Tibial nerve (tissue), 4 donors: ENCODE measurements around the gene MMADHC. TPM values are rescaled to one million over a fixed set of nuclear protein-coding genes. Genes with fewer than 3 reads are reported as not detected.

Experiments
- DNase-seq, 2 donors: peaks; one replicate each; pipeline ENCODE4 v3.0.0-alpha.2; 2019; ENCODE audit warnings: low spot score in 2 of 2
- H3K27ac ChIP-seq, 4 donors: fragments of 200-600 bp; sonication (generic) in 3 of 4; one replicate each; pipeline ENCODE4 v1.5.1; 2017 to 2019; ENCODE audit warnings: mild to moderate bottlenecking in 1 of 4
- H3K27me3 ChIP-seq, 2 donors: fragments of 200-600 bp; sonication (generic) in 1 of 2; one replicate each; pipeline versions ENCODE4 v1.5.1 to v1.6.0; 2017 to 2019
- H3K36me3 ChIP-seq, 3 donors: fragments of 200-600 bp; sonication (generic); one replicate each; pipeline ENCODE4 v1.5.1; 2018 to 2019
- H3K4me1 ChIP-seq, 4 donors: fragments of 200-600 bp; sonication (generic) in 3 of 4; one replicate each; pipeline ENCODE4 v1.5.1; 2017 to 2019
- H3K4me3 ChIP-seq, 4 donors: fragments of 200-600 bp; sonication (generic) in 3 of 4; one replicate each; pipeline ENCODE4 v1.5.1; 2017 to 2019; ENCODE audit warnings: mild to moderate bottlenecking in 1 of 4, moderate library complexity in 1 of 4
- H3K9me3 ChIP-seq, 4 donors: fragments of 200-600 bp; sonication (generic) in 3 of 4; one replicate each; pipeline ENCODE4 v1.5.1; 2017 to 2019
- CTCF ChIP-seq, 5 experiments: fragments of 200-600 bp in 3 of 5; fragments of 450-650 bp in 2 of 5; sonication (generic) in 3 of 5; IDR thresholded peaks; one replicate each; pipeline ENCODE4 v1.5.1; 2016 to 2019; ENCODE audit warnings: antibody characterized with exemption in 5 of 5, mild to moderate bottlenecking in 3 of 5, moderate library complexity in 2 of 5
- EP300 ChIP-seq, 2 donors: sonication (generic); formaldehyde crosslinking; IDR thresholded peaks; one replicate each; pipeline ENCODE4 v1.6.1; 2017; ENCODE audit warnings: antibody characterized with exemption in 2 of 2, mild to moderate bottlenecking in 1 of 2
- POLR2A ChIP-seq, 2 donors: fragments of 450-650 bp; IDR thresholded peaks; one replicate each; pipeline ENCODE4 v1.6.1; 2017; ENCODE audit warnings: antibody characterized with exemption in 2 of 2, mild to moderate bottlenecking in 2 of 2, moderate library complexity in 2 of 2
- WGBS, 2 donors: methylation state at CpG; one replicate each; pipeline ENCODE4 v1.1.5; 2018; 5-methylcytosine and 5-hydroxymethylcytosine counted together
- total RNA-seq, 4 donors: library from RNA; depleted of rRNA; stranded (reverse); fragments of >200 nt; gene quantifications; one replicate each; pipeline ENCODE4 v1.1.0, GENCODE V29; 2016

Gene MMADHC
- total RNA-seq, result 10 to 100 TPM; 44.5 to 58.2 (median 54.0) TPM

DNA sequence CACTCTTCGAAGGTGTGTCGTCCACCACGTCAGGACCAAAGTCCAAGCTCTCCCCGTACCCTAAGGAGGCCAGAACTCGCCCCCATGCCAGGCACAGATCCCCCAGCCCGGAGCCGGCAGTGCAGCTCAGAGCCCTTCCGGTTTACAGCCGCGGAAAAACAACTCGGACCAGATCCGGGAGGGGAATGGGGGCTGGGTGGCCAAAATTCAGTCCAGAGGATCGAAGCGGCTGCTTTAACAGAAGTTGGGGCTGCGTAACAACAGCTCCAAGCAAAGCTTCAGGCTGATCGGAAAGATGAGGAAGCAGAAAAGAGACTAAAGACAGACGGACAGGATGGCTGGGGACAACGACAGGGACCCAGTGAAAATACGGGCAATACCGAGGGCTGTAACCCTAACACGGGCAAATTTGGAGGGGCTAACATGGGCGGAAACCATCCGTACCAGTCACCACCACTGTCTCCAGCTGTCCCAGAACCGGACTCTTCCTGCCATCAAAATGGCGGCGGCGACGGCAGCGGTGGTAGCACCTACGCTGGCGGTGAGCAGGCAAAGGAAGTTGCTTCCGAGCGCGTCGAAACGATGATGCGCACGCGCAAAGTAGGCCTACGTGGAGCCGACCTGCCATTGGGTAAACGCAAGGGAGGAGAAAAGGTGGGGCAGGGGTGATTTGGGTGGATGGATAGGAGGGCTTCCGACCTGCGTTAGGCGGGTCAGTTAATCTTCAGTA lies at the start of gene MMADHC:
Gene MMADHC (minus strand): TSS at position 556 of the 730 bp plus-strand sequence. CDS start 678 bp downstream, outside the sequence.
- Histone ChIP-seq H3K4me1 (peaks cover 0 to 46% (median 14%) of the 10 kb centered on the region in 4 donors), H3K36me3 (peaks cover 0 to 3% (median 0%) of the 10 kb centered on the region in 3 donors), H3K9me3 (no peaks in the 10 kb centered on the region), H3K27ac (peak within 1 kb of the TSS; percentile 89 to 97 (median 94)), H3K27me3 (no peaks in the 10 kb centered on the region), H3K4me3 (peak within 1 kb of the TSS; percentile 51 to 92 (median 82))
- WGBS, 2 donors, result 0 to 1% methylated on average over 45 of the region's 45 CpGs
- TF ChIP-seq CTCF (IDR thresholded peaks at IDR 0.05), result peak in 1 of 5 experiments; percentile 39
- peak; percentile 49 to 98 for TF ChIP-seq EP300 (IDR thresholded peaks at IDR 0.05)
- TF ChIP-seq POLR2A (IDR thresholded peaks at IDR 0.05), result peak; percentile 73 to 89
- peak; percentile 83 to 86 for DNase-seq

DNA sequence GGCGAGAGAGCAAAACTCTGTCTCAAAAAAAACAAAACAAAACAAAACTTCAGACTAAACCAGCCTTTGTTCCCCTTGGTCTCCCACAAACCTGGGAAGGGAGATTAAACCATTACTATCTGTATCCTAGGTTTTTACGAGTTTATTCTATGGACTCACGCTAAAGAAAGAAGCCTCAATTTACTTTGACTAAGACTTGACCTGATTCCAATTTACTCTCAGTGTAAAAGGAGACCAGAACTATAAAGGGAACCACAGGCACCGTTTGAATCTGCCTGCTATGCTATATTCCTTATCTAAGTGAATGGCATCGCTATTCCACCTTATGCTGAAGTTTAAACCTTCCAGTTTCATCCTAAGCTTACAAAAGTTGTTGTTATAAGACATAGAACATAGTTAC lies 46.5 kb upstream of the MMADHC start:
- 80 to 81% methylated on average over 5 of the region's 5 CpGs for WGBS, 2 donors
- no peaks in the 10 kb centered on the region for H3K27me3 ChIP-seq

DNA sequence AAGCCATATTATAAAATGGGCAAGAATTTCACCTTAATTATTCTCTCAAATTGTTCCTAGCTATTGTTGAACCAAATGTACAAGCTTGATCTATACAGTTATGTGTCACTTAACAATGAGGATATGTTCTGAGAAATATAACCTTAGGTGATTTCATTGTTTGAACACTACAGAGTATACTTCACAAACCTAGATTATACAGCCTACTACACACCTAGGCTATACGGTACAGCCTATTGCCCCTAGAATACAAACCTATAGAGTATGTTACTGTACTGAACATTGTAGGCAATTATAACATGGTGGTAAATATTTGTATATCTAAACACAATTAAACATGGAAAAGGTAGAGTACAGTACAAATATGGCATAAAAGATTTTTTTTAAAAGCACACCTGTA lies 42.9 kb upstream of the MMADHC start:
- Histone ChIP-seq H3K4me1 (peaks cover 0 to 9% (median 0%) of the 10 kb centered on the region in 4 donors), H3K27me3 (no peaks in the 10 kb centered on the region), H3K36me3 (no peaks in the 10 kb centered on the region), H3K27ac (no peak overlapping the region), H3K9me3 (no peaks in the 10 kb centered on the region), H3K4me3 (no peak overlapping the region)
- 93 to 97% methylated on average over 1 of the region's 1 CpG for WGBS, 2 donors
- DNase-seq, result no peak
- TF ChIP-seq POLR2A (IDR thresholded peaks at IDR 0.05) (no peak), CTCF (IDR thresholded peaks at IDR 0.05) (no peak), EP300 (IDR thresholded peaks at IDR 0.05) (no peak)

More for the DNA sequence above, 46.5 kb upstream of the MMADHC start:
- H3K4me1 ChIP-seq, result peaks cover 0 to 6% (median 0%) of the 10 kb centered on the region in 4 donors
- TF ChIP-seq CTCF (IDR thresholded peaks at IDR 0.05) (no peak), EP300 (IDR thresholded peaks at IDR 0.05) (no peak), POLR2A (IDR thresholded peaks at IDR 0.05) (no peak)
- no peak overlapping the region for H3K27ac ChIP-seq
- no peak overlapping the region for H3K4me3 ChIP-seq
- DNase-seq, result no peak
- no peaks in the 10 kb centered on the region for H3K9me3 ChIP-seq
- H3K36me3 ChIP-seq, result no peaks in the 10 kb centered on the region

DNA sequence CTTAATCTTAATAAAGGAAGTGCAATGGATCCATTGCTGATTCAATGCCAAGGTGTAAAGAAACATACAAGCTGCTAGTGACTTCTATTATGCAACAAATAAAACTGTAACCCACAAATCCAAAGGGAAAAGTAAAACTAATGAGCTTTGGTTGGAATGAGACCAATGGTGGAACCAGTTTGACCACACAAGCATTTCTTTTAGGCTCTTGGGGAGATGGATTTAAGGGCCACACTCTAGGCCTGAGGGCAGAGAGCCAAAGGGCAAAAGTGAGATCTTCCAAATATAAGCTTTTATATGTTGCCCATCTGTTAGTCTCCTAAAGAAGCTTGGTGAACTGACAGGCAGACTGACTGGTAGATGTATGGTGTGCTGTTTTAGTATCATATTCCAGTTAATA lies 41.5 kb upstream of the MMADHC start:
- no peak overlapping the region for H3K4me3 ChIP-seq
- no peaks in the 10 kb centered on the region for H3K36me3 ChIP-seq
- no peak for DNase-seq
- no peaks in the 10 kb centered on the region for H3K9me3 ChIP-seq
- H3K27ac ChIP-seq, result no peak overlapping the region
- H3K27me3 ChIP-seq, result no peaks in the 10 kb centered on the region
- peaks cover 0 to 9% (median 0%) of the 10 kb centered on the region in 4 donors for H3K4me1 ChIP-seq
- TF ChIP-seq POLR2A (IDR thresholded peaks at IDR 0.05) (no peak), EP300 (IDR thresholded peaks at IDR 0.05) (no peak), CTCF (IDR thresholded peaks at IDR 0.05) (no peak)

- Histone ChIP-seq H3K27ac (no peak overlapping the region), H3K27me3 (no peaks in the 10 kb centered on the region), H3K36me3 (no peaks in the 10 kb centered on the region), H3K4me1 (peaks cover 0 to 11% (median 0%) of the 10 kb centered on the region in 4 donors), H3K9me3 (no peaks in the 10 kb centered on the region), H3K4me3 (no peak overlapping the region)
- DNase-seq, result no peak
- TF ChIP-seq EP300 (IDR thresholded peaks at IDR 0.05) (no peak), CTCF (IDR thresholded peaks at IDR 0.05) (no peak), POLR2A (IDR thresholded peaks at IDR 0.05) (no peak)
- WGBS, 2 donors, result 92 to 96% methylated on average over 1 of the region's 1 CpG
Measured at GRCh38 chr2:149627111-149627801, 39.7 kb upstream of the MMADHC start.
